Measurements from ENCODE around the gene POLE2. TPM values are rescaled to one million over a fixed set of nuclear protein-coding genes. Genes with fewer than 3 reads are reported as not detected.
"Not testable (repeated sequence)": the region's sequence is repeated elsewhere in the genome, so short reads cannot be mapped to it uniquely, and the experiment has no call there.

Gene POLE2, protein sequence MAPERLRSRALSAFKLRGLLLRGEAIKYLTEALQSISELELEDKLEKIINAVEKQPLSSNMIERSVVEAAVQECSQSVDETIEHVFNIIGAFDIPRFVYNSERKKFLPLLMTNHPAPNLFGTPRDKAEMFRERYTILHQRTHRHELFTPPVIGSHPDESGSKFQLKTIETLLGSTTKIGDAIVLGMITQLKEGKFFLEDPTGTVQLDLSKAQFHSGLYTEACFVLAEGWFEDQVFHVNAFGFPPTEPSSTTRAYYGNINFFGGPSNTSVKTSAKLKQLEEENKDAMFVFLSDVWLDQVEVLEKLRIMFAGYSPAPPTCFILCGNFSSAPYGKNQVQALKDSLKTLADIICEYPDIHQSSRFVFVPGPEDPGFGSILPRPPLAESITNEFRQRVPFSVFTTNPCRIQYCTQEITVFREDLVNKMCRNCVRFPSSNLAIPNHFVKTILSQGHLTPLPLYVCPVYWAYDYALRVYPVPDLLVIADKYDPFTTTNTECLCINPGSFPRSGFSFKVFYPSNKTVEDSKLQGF
- total RNA-seq (1 to 10 TPM in 1 of 4 donors, under 1 TPM in 2, not detected in 1; 0.46 to 1.0 (median 0.96) TPM), polyA plus RNA-seq (1 to 10 TPM in 1 of 3 donors, under 1 TPM in 2; 0.46 to 2.3 (median 0.48) TPM)
- long read RNA-seq, donor 1, result 0 reads
- long read RNA-seq, donor 2, partial matches to known transcripts, result 0 of 1 reads
- long read RNA-seq, donor 2, other reads (novel, unspliced or antisense), result 0 of 1 reads

DNA sequence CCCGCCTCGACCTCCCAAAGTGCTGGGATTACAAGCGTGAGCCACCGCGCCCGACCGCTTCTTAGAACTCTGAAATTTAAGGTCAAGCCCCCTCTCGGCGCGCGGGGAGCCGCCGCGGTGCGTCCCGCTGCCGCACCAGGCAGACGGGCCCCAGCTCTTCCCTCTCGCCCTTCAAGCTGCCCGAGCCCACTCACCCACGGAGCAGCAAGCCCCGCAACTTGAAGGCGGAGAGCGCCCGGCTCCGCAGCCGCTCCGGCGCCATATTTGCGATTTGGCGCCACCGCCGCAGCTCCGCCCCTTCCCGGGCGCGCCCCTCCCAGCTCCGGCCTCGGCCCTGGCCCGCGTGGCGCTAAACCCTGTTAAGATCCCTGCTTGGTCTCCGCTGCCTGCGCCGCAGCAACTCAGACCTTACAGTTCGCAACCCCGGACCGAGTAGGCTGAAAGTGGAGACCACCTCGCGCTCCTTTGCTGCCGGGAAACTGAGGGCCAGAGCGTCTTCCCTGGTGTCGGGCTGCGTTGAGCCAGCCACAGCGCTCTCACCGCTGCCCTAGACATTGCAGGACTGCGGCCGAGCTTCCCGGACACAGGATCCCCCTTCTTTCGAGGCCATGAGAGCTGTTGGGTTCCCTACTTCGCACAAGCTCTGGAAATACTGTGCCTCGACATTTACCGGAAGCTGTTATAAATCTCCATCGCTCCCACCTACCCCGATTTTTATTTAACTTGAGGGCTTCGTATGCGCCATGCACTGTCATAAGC is at the start of gene POLE2:
POLE2 (minus strand) TSS at position 273 of the 759 bp plus-strand sequence; CDS start at position 262, 11 bp downstream.
- intact Hi-C loops (cut with DNase I), result loop anchor here in 1 of 2 donors (5.0 kb wide), 1 partner anchor 226 kb away; no protein-coding TSS in a partner anchor
- Histone ChIP-seq H3K4me1 (no peaks in the 10 kb centered on the region), H3K36me3 (ENCODE audit: insufficient read depth in 1 of 2, low read depth in 1 of 2) (no peaks in the 10 kb centered on the region), H3K27ac (peak within 1 kb of the TSS; percentile 86), H3K27me3 (ENCODE audit: insufficient read depth in 3 of 3, low read length in 2 of 3) (no peaks in the 10 kb centered on the region), H3K9me3 (no peaks in the 10 kb centered on the region), H3K4me3 (peak within 1 kb of the TSS; percentile 70)
- DNase-seq (peak; percentile 78 to 87), ATAC-seq (peak; percentile 85 to 88 (median 86))
- 4 to 5% (median 4%) methylated on average over 58 to 67 of the region's 67 CpGs for WGBS, 3 donors
- TF ChIP-seq, protein P1, sequence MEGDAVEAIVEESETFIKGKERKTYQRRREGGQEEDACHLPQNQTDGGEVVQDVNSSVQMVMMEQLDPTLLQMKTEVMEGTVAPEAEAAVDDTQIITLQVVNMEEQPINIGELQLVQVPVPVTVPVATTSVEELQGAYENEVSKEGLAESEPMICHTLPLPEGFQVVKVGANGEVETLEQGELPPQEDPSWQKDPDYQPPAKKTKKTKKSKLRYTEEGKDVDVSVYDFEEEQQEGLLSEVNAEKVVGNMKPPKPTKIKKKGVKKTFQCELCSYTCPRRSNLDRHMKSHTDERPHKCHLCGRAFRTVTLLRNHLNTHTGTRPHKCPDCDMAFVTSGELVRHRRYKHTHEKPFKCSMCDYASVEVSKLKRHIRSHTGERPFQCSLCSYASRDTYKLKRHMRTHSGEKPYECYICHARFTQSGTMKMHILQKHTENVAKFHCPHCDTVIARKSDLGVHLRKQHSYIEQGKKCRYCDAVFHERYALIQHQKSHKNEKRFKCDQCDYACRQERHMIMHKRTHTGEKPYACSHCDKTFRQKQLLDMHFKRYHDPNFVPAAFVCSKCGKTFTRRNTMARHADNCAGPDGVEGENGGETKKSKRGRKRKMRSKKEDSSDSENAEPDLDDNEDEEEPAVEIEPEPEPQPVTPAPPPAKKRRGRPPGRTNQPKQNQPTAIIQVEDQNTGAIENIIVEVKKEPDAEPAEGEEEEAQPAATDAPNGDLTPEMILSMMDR (IDR thresholded peaks at IDR 0.05), result no peak

DNA sequence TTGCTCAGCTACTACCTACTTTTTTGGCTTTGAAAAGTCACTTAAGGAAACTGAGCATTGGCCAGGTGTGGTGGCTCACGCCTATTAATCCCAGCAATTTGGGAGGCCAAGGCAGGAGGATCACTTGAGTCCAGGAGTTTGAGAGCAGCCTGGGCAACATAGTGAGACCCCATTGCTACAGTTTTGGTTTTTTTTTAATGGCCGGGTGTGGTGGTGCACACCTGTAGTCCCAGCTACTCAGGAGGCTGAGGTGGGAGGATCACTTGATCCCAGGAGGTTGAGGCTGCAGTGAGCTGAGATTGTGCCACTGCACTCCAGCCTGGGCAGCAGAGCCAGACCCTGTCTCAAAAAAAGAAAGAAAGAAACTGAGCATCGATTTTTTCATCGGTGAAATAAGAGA is 47.7 kb upstream of the POLE2 start:
- H3K4me3 ChIP-seq; H3K27ac ChIP-seq; H3K27me3 ChIP-seq (ENCODE audit: insufficient read depth in 3 of 3, low read length in 2 of 3); H3K9me3 ChIP-seq; H3K4me1 ChIP-seq; DNase-seq; ATAC-seq; intact Hi-C loops (cut with DNase I): not testable (repeated sequence)
- WGBS, 3 donors, result 86 to 100% (median 97%) methylated on average over 4 of the region's 4 CpGs
- peaks cover 0 to 85% of the 10 kb centered on the region in 2 donors for H3K36me3 ChIP-seq (ENCODE audit: insufficient read depth in 1 of 2, low read depth in 1 of 2)

DNA sequence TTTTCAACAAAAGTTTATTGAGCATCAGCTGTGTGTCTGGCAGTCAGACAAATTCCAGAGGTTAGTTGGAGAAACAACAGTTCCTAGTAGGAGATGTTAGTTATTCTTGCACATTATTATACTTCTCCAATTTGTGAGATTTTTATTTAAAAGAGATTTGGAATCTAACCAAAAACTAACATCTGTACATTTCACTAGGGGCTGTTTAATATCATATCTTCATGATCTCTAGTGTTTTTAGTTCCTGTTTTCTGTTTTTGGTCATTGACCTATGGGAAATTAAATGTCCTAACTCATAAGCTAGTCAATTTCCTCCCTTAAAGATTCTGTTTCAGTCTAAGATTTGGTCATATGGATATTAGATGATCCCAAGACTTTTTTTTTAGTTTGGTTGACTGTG is 45.8 kb upstream of the POLE2 start:
- ATAC-seq, result no peak
- TF ChIP-seq, protein P1 (IDR thresholded peaks at IDR 0.05), result no peak

DNA sequence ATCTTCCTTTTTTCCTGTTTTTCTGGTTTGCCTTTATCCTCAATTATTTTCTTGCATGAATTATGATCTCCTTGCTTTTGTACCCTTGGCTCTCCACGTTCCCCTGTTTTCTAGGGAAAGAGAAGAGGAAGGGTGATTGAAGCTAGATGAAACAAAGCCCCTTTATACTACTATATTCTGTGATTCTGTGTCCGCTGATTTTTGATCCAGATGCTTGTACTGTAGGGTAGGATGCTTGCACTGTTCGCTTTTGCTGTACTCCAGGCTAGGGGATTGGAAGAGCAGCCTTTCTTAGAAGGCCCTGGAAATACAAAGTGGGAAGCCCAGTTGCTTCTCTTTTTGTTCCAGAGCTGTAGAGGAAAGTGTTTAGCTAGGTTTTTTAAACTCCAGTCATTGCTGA is 44.9 kb upstream of the POLE2 start:
- intact Hi-C loops (cut with DNase I), result no loop called here
- no peak for ATAC-seq
- TF ChIP-seq, protein P1 (IDR thresholded peaks at IDR 0.05), result no peak
- Histone ChIP-seq H3K27me3 (ENCODE audit: insufficient read depth in 3 of 3, low read length in 2 of 3) (no peaks in the 10 kb centered on the region), H3K9me3 (no peaks in the 10 kb centered on the region), H3K4me1 (no peaks in the 10 kb centered on the region), H3K36me3 (ENCODE audit: insufficient read depth in 1 of 2, low read depth in 1 of 2) (peaks cover 0 to 89% of the 10 kb centered on the region in 2 donors), H3K4me3 (no peak overlapping the region), H3K27ac (no peak overlapping the region)
- WGBS, 3 donors, result 84 to 92% (median 85%) methylated on average over 3 of the region's 3 CpGs
- no peak for DNase-seq

More for the DNA sequence above, 45.8 kb upstream of the POLE2 start:
- no peaks in the 10 kb centered on the region for H3K4me1 ChIP-seq
- no peaks in the 10 kb centered on the region for H3K9me3 ChIP-seq
- no peak overlapping the region for H3K4me3 ChIP-seq
- no peak overlapping the region for H3K27ac ChIP-seq
- H3K36me3 ChIP-seq (ENCODE audit: insufficient read depth in 1 of 2, low read depth in 1 of 2), result peaks cover 0 to 86% of the 10 kb centered on the region in 2 donors
- intact Hi-C loops (cut with DNase I), result no loop called here
- no peak for DNase-seq
- no peaks in the 10 kb centered on the region for H3K27me3 ChIP-seq (ENCODE audit: insufficient read depth in 3 of 3, low read length in 2 of 3)

Measured in psoas muscle (tissue), 8 donors.